Osteocyte (in vitro differentiated cells): Measurements from ENCODE around the gene OR5D18. TPM values are rescaled to one million over a fixed set of nuclear protein-coding genes. Genes with fewer than 3 reads are reported as not detected.
"Not testable (repeated sequence)": the region's sequence is repeated elsewhere in the genome, so short reads cannot be mapped to it uniquely, and the experiment has no call there.

Experiments used
- DNase-seq: peaks from one replicate; pipeline ENCODE4 v3.0.0; 2021; ENCODE audit warnings: mixed read lengths; ENCODE audit not compliant: unreplicated experiment; ENCODE audit errors: extremely low spot score
- H3K27ac Mint-ChIP-seq: one replicate; pipeline ENCODE4 v1.8.0; 2021; ENCODE audit warnings: mild to moderate bottlenecking, mixed read lengths; ENCODE audit not compliant: unreplicated experiment
- H3K27me3 Mint-ChIP-seq: one replicate; pipeline ENCODE4 v1.8.0; 2021; ENCODE audit warnings: mixed read lengths; ENCODE audit not compliant: unreplicated experiment
- H3K36me3 Mint-ChIP-seq: one replicate; pipeline ENCODE4 v1.8.0; 2021; ENCODE audit warnings: mixed read lengths; ENCODE audit not compliant: unreplicated experiment
- H3K4me1 Mint-ChIP-seq: one replicate; pipeline ENCODE4 v1.8.0; 2021; ENCODE audit warnings: mixed read lengths; ENCODE audit not compliant: unreplicated experiment
- H3K4me3 Mint-ChIP-seq: one replicate; pipeline ENCODE4 v1.8.0; 2021; ENCODE audit warnings: mild to moderate bottlenecking, moderate library complexity, mixed read lengths; ENCODE audit not compliant: unreplicated experiment
- H3K9me3 Mint-ChIP-seq: one replicate; pipeline ENCODE4 v1.8.0; 2021; ENCODE audit warnings: mixed read lengths; ENCODE audit not compliant: unreplicated experiment
- CTCF ChIP-seq: fragments of 200-600 bp; sonication (generic); IDR thresholded peaks from 2 replicates; pipeline ENCODE4 v1.5.0; 2021; ENCODE audit warnings: antibody characterized with exemption, mild to moderate bottlenecking, moderate library complexity
- total RNA-seq: library from RNA; stranded (reverse); gene quantifications from 2 replicates; pipeline ENCODE4 v1.2.1, GENCODE V29; 2021

OR5D18 gene
- total RNA-seq, 1 donor from 2014 or later, result not detected

GRCh38 chr11:55849037-55849436 lies 29.6 kb downstream of the OR5D18 start:
- no peak for TF ChIP-seq CTCF
- peaks cover 47% of the 10 kb centered on the region for H3K9me3 Mint-ChIP-seq
- no peak overlapping the region for H3K27ac Mint-ChIP-seq
- no peaks in the 10 kb centered on the region for H3K36me3 Mint-ChIP-seq
- no peak for DNase-seq
- H3K4me3 Mint-ChIP-seq, result no peak overlapping the region
- H3K4me1 Mint-ChIP-seq, result no peaks in the 10 kb centered on the region
- H3K27me3 Mint-ChIP-seq, result no peaks in the 10 kb centered on the region

- Mint-ChIP-seq H3K4me1 (no peaks in the 10 kb centered on the region), H3K4me3 (no peak overlapping the region), H3K27me3 (no peaks in the 10 kb centered on the region), H3K36me3 (no peaks in the 10 kb centered on the region), H3K27ac (no peak overlapping the region), H3K9me3 (peaks cover 36% of the 10 kb centered on the region)
- no peak for TF ChIP-seq CTCF
- DNase-seq, result no peak
These were observed 32.7 kb downstream of the OR5D18 start for GRCh38 chr11:55852141-55852540.

- no peaks in the 10 kb centered on the region for H3K4me1 Mint-ChIP-seq
- TF ChIP-seq CTCF, result no peak
- peaks cover 43% of the 10 kb centered on the region for H3K9me3 Mint-ChIP-seq
- H3K4me3 Mint-ChIP-seq, result no peak overlapping the region
- no peaks in the 10 kb centered on the region for H3K36me3 Mint-ChIP-seq
- no peak overlapping the region for H3K27ac Mint-ChIP-seq
- DNase-seq, result no peak
- no peaks in the 10 kb centered on the region for H3K27me3 Mint-ChIP-seq
These were observed 35.3 kb downstream of the OR5D18 start for GRCh38 chr11:55854704-55855103.

- H3K27ac Mint-ChIP-seq, H3K4me1 Mint-ChIP-seq, H3K27me3 Mint-ChIP-seq, H3K36me3 Mint-ChIP-seq, DNase-seq, H3K4me3 Mint-ChIP-seq: not testable (repeated sequence)
- H3K9me3 Mint-ChIP-seq, result peaks cover 27% of the 10 kb centered on the region
These were observed 47.9 kb downstream of the OR5D18 start for GRCh38 chr11:55867354-55867753.

Other genes with a start within 250 kb of the OR5D18 start
- not detected in 2 replicates for gene OR4C16, start 247.5 kb upstream of the OR5D18 start, total RNA-seq
- gene OR4C11, start 212.0 kb upstream of the OR5D18 start, total RNA-seq, result not detected in 2 replicates
- gene OR4P4, start 184.5 kb upstream of the OR5D18 start, total RNA-seq, result not detected in 2 replicates
- not detected in 2 replicates for gene OR4S2, start 171.3 kb upstream of the OR5D18 start, total RNA-seq
- not detected in 2 replicates for gene OR4C6, start 157.4 kb upstream of the OR5D18 start, total RNA-seq
- not detected in 2 replicates for gene OR5D13, start 46.2 kb upstream of the OR5D18 start, total RNA-seq
- not detected in 2 replicates for gene OR5D14, start 24.1 kb upstream of the OR5D18 start, total RNA-seq
- gene OR5L1, start 8.3 kb upstream of the OR5D18 start, total RNA-seq, result not detected in 2 replicates
- not detected in 2 replicates for gene OR5L2, start 7.6 kb downstream of the OR5D18 start, total RNA-seq
- not detected in 2 replicates for gene OR5D16, start 19.1 kb downstream of the OR5D18 start, total RNA-seq
- gene TRIM51, start 63.7 kb downstream of the OR5D18 start, total RNA-seq, result not detected in 2 replicates
- gene OR5W2, start 95.0 kb downstream of the OR5D18 start, total RNA-seq, result not detected in 2 replicates
- gene OR5I1, start 116.8 kb downstream of the OR5D18 start, total RNA-seq, result not detected in 2 replicates
- gene OR10AG1, start 150.3 kb downstream of the OR5D18 start, total RNA-seq, result not detected in 2 replicates
- gene OR5F1, start 175.0 kb downstream of the OR5D18 start, total RNA-seq, result not detected in 2 replicates
- gene OR5AS1, start 208.0 kb downstream of the OR5D18 start, total RNA-seq, result not detected in 2 replicates